DMS79 treated with DMSO at 0.1 percent for 48 hours (cell line): ENCODE results near the gene CEP131.
A peak's percentile ranks its signal among the peaks of the same experiment; 100 is the strongest.

Experiments
- DNase-seq: peaks from one replicate; lab custom pipeline; 2025; lab: John Stamatoyannopoulos, UW

Gene CEP131

DNA sequence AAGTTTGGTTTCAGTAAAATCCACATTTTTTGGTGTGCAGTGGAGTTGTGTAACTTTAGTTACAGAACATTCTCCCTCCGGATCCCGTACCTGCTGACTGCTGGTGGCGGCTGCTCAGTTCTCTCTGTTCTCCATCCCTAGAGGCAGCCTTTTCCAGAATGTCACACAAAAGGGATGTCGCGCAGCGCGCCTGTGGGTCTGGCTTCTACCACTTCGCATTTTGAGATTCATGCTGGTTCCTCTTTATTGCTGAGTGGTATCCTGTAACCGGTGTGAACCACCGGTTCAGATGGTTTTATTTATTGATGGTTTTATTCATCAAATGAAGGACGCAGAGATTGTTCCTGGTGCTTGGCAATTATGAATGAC, 981 bp upstream of the CEP131 start:
- no peak for DNase-seq

GRCh38 chr17:81222620-81222905, 202 bp downstream of the CEP131 start:
- no peak for DNase-seq

GRCh38 chr17:81221842-81222619, 734 bp downstream of the CEP131 start:
- DNase-seq, result no peak

GRCh38 chr17:81221371-81221841, 1.4 kb downstream of the CEP131 start:
- no peak for DNase-seq

DNA sequence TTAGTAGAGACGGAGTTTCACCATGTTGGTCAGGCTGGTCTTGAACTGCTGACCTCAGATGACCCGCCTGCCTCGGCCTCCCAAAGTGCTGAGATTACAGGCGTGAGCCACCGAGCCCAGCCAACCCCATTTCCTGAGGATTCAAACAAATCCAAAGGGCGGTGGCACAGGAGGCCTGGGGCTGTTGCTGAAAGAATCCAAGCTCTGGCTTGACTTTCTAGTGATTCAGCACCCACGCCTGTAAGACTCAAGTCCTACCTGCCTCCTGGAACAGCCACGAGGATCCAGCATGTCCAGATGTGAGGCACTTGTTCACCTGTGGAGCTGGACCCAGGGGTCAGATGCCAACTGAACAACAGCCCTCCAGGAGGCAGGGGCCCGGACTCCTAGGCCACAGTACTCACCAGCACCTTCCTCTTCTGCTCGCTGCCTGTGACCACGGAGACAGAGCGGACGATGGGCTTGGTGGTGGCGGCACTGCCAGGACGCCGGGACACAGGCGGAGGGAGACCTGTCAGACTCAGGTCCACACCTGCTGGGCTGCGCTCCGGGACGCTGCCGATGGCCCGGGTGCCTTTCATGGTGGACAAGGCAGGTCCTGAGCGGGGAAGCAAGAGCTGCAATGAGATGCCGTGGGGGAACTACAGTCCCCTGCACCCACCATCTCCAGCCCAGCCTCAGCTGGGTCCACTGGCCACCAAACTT, 3.1 kb downstream of the CEP131 start:
- DNase-seq, result no peak

DNA sequence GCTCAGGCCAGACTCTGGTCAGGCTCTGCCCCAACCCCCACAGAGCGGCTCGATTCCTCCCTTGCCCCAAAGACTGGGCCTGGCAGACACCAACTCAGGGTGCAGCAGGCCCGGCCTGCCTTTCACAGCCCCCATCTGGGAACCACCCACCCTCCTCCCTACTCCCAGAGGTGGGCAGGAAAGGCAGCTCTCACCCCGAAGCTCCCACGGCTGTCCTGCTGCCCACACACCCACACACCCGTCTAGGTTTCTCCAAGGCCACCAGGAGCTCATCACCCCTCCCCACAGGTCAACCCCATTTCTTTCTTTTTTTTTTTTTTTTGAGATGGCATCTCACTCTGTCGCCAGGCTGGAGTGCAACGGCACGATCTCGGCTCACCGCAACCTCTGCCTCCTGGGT, 3.8 kb downstream of the CEP131 start:
- DNase-seq, result no peak

- DNase-seq, result no peak
Measured at GRCh38 chr17:81218459-81218858, 4.3 kb downstream of the CEP131 start.

- no peak for DNase-seq
Measured at GRCh38 chr17:81217491-81217890, 5.3 kb downstream of the CEP131 start.

GRCh38 chr17:81213978-81214377, 8.8 kb downstream of the CEP131 start:
- DNase-seq, result no peak

DNA sequence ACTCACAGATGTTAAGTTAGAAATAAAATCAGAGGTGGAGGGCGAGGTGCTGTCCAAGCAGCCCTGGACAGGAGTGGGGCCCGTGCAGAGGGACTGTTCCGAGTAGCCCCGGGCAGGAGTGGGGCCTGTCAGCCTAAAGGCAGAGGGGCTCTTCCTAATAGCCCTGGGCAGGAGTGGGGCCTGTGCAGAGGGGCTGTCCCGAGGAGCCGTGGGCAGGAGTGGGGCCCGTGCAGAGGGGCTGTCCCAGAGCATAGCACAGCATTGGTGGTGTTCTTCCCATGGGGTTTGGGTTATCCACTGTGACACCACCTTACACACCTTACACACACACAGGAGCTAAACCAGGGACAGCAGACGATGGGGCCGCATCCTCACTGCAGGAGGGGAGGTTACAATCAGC, 10.4 kb downstream of the CEP131 start:
- no peak for DNase-seq

GRCh38 chr17:81210868-81211267, 11.9 kb downstream of the CEP131 start:
- no peak for DNase-seq

GRCh38 chr17:81210466-81210865, 12.3 kb downstream of the CEP131 start:
- DNase-seq, result no peak

DNA sequence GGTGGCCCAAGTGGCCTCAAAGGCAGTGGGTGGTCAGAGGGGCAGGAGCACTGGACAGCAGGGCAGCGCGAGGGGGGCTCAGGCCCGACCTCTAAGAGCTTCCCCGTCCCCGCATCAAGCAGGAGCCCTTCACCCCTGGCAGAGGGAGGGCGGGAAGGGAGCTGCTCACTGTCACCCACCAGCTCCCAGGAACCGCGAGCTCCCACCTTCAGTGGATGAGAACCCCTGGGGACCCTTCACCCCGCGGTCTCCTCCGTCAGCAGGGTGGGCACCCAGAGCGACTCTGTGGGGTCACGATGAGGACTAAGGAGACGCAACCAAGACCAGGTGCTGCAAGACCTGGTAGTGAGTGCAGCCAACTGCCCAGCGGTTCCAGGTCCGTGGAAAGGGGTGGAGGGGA, 13.6 kb downstream of the CEP131 start:
- no peak for DNase-seq

GRCh38 chr17:81208651-81209050, 14.1 kb downstream of the CEP131 start:
- no peak for DNase-seq

GRCh38 chr17:81207610-81208581, 14.9 kb downstream of the CEP131 start:
- peak; percentile 10 for DNase-seq

- no peak for DNase-seq
Measured at GRCh38 chr17:81206657-81207056, 16.1 kb downstream of the CEP131 start.

GRCh38 chr17:81206166-81206565, 16.6 kb downstream of the CEP131 start:
- no peak for DNase-seq

DNA sequence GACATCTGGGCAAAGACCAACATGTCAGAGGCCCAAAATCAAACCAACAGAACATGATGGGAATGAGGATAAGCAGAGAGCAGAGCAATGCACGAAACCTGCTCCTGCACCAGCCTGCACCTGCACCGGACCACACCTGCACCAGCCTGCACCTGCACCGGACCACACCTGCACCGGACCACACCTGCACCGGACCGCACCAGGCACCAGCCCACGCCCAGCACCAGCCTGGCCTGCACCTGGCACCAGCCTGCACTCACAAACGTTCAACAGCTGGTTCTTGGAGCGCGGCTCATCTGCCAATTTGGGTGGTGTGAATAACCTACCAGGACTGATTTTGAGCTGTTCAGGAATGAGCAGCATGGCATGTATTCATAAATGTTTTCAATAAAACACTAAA, 18.2 kb downstream of the CEP131 start:
- DNase-seq, result no peak

- DNase-seq, result no peak
Measured at GRCh38 chr17:81203136-81203535, 19.6 kb downstream of the CEP131 start.

DNA sequence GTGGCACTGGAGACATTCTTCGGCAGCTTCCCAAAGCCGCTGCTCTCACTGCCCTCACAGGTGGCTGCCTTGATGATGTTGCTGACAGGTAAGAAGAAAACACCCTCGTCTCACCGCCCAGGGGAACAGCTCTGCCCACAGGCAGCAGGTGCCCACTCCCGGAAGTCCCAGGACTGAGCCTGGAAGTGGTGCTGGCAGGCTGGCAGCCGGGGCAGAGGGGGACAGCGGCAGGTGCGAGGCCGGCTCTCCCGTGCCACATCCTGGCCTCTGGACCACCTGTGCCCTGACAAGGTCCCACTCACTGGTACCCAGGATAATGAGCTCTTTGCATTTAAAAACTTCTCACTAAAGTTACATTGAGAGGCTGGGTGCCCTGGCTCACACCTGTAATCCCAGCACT, 20.4 kb downstream of the CEP131 start:
- no peak for DNase-seq

DNA sequence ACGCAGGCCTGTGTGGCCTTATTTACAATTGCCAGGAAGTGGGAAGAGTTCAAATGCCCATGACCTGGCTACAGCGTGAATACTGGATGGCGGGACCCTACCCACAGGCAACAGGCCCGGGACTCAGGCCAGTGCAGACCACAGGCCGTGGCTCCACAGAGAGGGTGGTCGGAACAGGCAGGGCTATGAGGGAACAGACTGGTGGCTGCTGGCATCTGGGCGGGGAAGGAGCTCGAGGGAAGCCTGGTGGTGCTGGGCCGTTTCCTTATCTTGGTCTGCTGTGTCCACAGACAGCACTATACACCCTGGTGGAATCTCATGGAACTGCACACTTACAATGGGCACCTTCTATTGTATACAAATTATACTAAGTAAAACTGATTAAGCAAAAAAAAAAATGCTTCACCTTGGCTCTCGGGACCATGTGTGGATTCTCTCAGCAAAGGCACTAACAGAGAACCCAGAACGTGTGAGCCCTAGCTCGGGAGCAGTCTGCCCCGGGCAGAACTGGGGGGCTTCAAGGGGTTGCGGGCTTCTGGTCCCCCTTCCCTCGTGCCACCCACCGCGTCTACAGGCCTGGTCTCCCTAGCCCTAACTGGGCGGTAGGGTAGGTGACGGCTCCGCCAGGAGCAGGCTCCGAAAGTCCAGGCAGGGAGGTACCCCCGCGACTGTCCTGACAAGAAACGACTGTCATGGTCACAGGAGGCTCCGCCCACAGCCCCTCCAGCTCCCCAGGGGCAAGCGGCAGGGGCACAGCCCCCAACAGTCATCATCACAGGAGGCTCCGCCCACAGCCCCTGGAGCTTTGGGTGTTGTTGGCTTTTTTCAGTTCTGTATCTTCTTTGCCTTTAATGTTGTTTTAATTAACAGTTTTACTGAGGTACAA, 21.8 kb downstream of the CEP131 start:
- DNase-seq, result no peak

- no peak for DNase-seq
Measured at GRCh38 chr17:81200201-81200600, 22.6 kb downstream of the CEP131 start.
